ENCODE measurements around the gene SLC29A1. TPM values are rescaled to one million over a fixed set of nuclear protein-coding genes. Genes with fewer than 3 reads are reported as not detected.

The SLC29A1 gene
- total RNA-seq, 1 donor from 2014 or later, result 24.1 TPM

- no peak for TF ChIP-seq CTCF (IDR thresholded peaks at IDR 0.05; ENCODE audit: unreplicated experiment)
- Mint-ChIP-seq H3K27ac (no peak overlapping the region), H3K36me3 (ENCODE audit: insufficient read depth) (peaks cover 5% of the 10 kb centered on the region), H3K4me3 (ENCODE audit: low read depth) (no peak overlapping the region), H3K9me3 (ENCODE audit: low read depth) (no peaks in the 10 kb centered on the region), H3K27me3 (peaks cover 9% of the 10 kb centered on the region), H3K4me1 (ENCODE audit: low read depth) (peaks cover 10% of the 10 kb centered on the region)
- DNase-seq (ENCODE audit: low spot score, unreplicated experiment), result no peak
Measured at GRCh38 chr6:44235891-44236516, 12.6 kb downstream of the SLC29A1 start.

- Mint-ChIP-seq H3K27me3 (peaks cover 9% of the 10 kb centered on the region), H3K4me1 (ENCODE audit: low read depth) (peaks cover 10% of the 10 kb centered on the region), H3K27ac (peak overlapping the region; percentile 96), H3K9me3 (ENCODE audit: low read depth) (no peaks in the 10 kb centered on the region), H3K36me3 (ENCODE audit: insufficient read depth) (peaks cover 4% of the 10 kb centered on the region), H3K4me3 (ENCODE audit: low read depth) (peak overlapping the region; percentile 81)
- TF ChIP-seq CTCF (IDR thresholded peaks at IDR 0.05; ENCODE audit: unreplicated experiment), result no peak
- DNase-seq (ENCODE audit: low spot score, unreplicated experiment), result peak; percentile 39
Measured at GRCh38 chr6:44237021-44237812, 13.8 kb downstream of the SLC29A1 start.

GRCh38 chr6:44237813-44238433, 14.5 kb downstream of the SLC29A1 start:
- Mint-ChIP-seq H3K36me3 (ENCODE audit: insufficient read depth) (peaks cover under 1% of the 10 kb centered on the region), H3K27me3 (peaks cover 9% of the 10 kb centered on the region), H3K27ac (peak overlapping the region; percentile 96), H3K4me3 (ENCODE audit: low read depth) (peak overlapping the region; percentile 81), H3K4me1 (ENCODE audit: low read depth) (peaks cover 10% of the 10 kb centered on the region), H3K9me3 (ENCODE audit: low read depth) (no peaks in the 10 kb centered on the region)
- DNase-seq (ENCODE audit: low spot score, unreplicated experiment), result peak; percentile 73
- TF ChIP-seq CTCF (IDR thresholded peaks at IDR 0.05; ENCODE audit: unreplicated experiment), result peak; percentile 99

- Mint-ChIP-seq H3K9me3 (ENCODE audit: low read depth) (no peaks in the 10 kb centered on the region), H3K27me3 (peaks cover 9% of the 10 kb centered on the region), H3K4me1 (ENCODE audit: low read depth) (peaks cover 10% of the 10 kb centered on the region), H3K4me3 (ENCODE audit: low read depth) (peak overlapping the region; percentile 13), H3K36me3 (ENCODE audit: insufficient read depth) (no peaks in the 10 kb centered on the region), H3K27ac (no peak overlapping the region)
- DNase-seq (ENCODE audit: low spot score, unreplicated experiment), result no peak
- TF ChIP-seq CTCF (IDR thresholded peaks at IDR 0.05; ENCODE audit: unreplicated experiment), result no peak
Measured at GRCh38 chr6:44238687-44239350, 15.4 kb downstream of the SLC29A1 start.

- Mint-ChIP-seq H3K36me3 (ENCODE audit: insufficient read depth) (peaks cover 6% of the 10 kb centered on the region), H3K4me1 (ENCODE audit: low read depth) (peaks cover 9% of the 10 kb centered on the region), H3K27me3 (peaks cover 9% of the 10 kb centered on the region), H3K4me3 (ENCODE audit: low read depth) (no peak overlapping the region), H3K9me3 (ENCODE audit: low read depth) (no peaks in the 10 kb centered on the region), H3K27ac (no peak overlapping the region)
- TF ChIP-seq CTCF (IDR thresholded peaks at IDR 0.05; ENCODE audit: unreplicated experiment), result no peak
- DNase-seq (ENCODE audit: low spot score, unreplicated experiment), result no peak
Measured at GRCh38 chr6:44243345-44243744, 19.9 kb downstream of the SLC29A1 start.
